GM21737 (cell line): ENCODE data around the gene BEGAIN.
"Not testable (repeated sequence)": the region's sequence is repeated elsewhere in the genome, so short reads cannot be mapped to it uniquely, and the experiment has no call there.

Experiments
- ATAC-seq: cut with Tn5 transposase; IDR thresholded peaks from one replicate; pipeline ENCODE4 v1.9.1; 2021; ENCODE audit warnings: mild to moderate bottlenecking, moderate library complexity; ENCODE audit not compliant: unreplicated experiment

BEGAIN gene

DNA sequence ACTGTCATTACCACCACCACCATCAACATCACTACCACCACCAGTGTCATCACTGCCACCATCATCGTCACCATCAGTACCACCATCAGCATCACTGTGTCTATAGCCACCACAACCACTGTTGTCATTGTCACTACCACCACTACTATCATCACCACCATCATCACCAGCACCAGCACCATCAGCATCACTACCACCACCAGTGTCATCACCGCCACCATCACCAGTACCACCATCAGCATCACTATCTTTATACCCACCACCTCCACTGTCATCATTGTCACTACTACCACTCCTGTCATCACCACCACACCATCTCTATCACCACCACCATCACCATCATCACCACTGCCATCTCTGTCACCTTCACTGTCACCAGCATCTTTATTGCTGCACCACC, 60.6 kb downstream of the BEGAIN start:
- ATAC-seq = no peak

DNA sequence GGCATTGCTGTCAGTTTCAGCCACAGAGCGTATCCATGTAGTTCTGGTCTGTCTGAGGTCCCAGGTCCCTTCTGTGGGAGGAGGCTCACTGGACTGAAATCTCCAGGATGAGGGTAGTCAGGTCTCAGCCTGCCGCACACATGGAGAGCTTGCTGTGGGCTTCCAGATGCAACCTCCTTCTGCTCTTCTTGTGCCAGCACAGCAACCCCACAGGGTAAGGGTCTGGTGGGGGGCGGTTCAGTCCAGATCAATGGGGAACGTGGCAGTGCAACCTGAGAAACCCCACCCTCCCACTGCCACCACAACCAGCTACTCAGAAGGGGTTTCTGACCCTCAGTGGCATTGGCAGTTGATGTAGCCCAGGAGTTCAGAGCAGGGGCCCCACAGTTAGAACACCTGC, 61.2 kb downstream of the BEGAIN start:
- ATAC-seq = no peak

GRCh38 chr14:100525615-100526014, 61.6 kb downstream of the BEGAIN start:
- no peak for ATAC-seq

DNA sequence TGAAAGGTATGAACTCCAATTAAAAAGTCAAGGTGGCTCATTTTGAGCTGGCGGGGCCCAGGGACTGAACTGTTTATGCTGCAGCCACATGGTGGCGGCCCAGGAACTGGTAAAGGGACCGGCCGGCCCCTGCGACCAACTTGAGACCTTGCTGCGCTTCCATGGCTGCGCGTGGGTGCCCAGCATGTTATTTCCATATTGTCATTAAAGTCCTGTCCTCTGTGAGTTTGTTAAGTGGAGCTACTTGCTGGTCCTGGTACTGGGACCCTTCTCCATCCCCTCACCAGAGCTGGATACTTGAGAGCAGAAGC, 62.3 kb downstream of the BEGAIN start:
- no peak for ATAC-seq

DNA sequence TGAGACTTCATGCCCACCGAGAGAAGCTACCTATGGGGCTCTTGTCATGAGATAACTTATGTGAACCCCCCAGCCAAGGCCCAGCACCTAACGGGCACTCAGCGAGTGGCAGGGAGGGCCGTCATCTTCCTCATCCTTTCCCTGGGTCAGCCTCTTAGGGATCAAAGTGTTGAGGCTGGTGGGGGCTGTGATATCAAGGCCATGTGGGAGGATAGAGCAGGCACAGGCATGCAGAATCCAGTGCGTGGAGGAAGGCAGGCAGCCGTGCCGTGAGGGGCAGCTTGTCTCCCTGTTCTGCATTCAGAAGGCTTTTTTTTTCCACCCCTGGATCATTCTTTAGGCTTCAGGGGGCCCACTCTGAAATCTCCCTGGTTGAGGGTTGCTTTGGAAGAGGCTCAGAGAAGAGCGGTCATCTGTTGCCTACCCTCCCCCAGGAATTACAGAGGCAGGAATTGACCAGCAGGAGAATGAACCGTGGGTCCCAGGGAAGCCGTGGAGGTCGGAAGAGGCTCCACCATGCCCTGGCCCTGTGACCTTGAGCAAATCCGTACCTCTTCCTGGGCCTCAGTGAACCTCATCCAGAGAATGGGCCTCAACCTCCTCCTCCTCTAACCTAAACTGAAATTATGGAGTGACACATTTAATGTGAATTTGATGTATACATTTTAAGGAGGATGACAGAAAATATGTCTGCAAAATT, 62.8 kb downstream of the BEGAIN start:
- no peak for ATAC-seq

- ATAC-seq = no peak
Observed at GRCh38 chr14:100523843-100524169, 63.4 kb downstream of the BEGAIN start.

DNA sequence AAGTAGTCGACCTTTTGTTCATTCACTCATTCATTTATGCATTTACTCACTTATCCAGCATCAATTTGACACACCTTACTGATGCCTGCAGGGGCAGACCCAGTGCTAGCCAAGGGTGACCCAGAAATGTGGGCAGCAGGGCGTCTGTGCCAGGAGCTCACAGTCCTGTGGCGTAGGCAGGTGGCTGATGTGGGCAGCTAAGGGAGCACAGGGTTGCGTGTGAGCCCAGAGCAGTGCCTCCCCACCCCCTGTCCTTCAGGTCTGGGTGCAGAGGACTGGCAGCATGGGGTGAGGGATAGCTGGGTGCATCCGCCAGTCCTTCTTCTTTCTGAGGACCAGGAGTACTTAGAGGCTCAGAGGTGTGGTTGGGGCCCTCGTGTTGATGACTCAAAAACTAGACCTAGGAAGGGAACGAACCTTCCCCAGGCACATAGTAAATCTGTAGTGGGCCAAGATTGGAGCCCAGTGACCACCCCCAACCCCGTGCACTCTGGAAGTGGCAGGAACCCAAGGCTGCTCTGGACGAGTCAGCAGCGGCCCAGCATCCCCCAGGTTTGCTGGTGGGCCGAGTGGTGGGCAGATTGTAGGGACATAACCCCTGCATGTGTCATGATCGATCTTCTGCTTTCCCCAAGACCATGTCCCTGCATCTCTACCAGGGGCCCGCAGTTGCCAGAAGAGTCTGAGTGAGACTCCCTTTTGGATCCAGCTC, 63.9 kb downstream of the BEGAIN start:
- no peak for ATAC-seq

GRCh38 chr14:100522616-100523099, 64.6 kb downstream of the BEGAIN start:
- ATAC-seq = no peak

DNA sequence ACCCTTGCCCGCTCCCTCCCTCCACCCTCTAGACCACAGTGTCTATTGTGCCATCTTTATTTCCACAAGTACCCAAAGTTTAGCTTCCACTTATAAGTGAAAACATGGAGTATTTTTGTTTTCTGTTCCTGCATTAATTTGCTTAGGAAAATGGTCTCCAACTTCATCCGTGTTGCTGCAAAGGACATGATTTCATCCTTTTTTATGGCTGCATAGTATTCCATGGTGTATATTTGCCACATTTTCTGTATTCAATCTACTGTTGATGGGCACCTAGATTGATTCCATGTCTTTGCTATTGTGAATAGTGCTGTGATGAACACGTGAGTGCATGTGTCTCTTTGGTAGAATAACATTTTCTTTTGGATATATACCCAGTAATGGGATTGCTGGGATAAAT, 81.2 kb downstream of the BEGAIN start:
- ATAC-seq = not testable (repeated sequence)

DNA sequence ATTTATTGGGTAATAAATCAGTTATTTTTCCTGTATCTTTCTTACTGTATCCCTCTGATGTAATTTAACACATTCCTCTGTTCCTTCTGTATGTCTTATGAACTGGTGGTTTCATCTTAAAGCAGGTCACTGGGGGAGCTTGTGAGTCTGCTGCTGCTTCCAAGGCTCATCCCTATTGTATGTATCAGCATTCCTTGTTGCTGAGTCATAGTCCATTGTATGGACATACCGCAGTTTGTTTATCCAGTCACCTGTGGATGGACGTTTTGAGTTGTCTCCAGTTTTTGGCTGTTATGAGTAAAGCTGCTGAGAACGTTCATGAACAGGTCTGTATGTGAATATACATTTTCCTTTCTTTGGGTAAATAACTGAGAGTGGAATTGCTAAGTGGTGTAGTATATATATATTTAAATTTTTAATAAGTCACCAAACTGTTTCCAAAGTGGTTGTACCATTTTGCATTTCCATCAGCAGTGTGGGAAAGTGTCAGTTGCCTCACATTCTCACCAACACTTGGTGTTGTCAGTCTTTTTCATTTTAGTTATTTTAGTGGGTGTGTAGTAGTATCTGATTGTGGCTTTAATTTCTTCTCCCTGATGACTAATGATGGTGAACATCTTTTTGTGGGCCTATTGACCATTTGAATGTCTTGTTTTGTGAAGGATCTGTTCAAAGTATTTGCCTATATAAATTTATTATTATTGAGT, 82.7 kb downstream of the BEGAIN start:
- no peak for ATAC-seq

GRCh38 chr14:100503251-100503650, 84.0 kb downstream of the BEGAIN start:
- ATAC-seq = no peak

DNA sequence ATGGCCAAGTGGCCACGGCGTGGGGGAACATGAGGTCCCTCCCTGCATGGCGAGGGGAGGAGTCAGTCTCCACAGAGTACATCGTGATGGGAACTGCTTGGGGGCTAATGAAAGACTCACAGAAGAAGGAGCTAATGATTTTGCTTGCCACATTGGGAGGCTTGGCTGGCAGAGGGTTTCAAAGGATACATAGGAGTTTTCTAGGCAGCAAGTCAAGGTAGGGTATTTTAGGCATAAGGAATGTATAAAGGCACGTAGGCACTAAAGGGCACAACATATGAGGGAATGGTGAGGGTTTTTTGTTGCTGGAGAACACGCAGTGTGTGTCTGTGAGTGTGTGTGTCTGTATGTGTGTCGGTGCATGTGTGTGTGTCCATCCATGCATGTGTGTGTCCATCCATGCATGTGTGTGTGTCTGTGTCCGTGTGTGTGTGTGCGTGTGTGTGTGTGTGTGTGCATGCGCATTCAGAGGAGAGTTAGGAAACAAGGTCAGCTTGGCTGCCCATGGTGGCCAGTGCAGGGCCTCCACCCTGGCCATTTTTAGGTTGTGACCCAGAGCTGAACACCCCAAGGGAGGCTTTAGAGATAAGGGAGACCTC, 84.5 kb downstream of the BEGAIN start:
- no peak for ATAC-seq

GRCh38 chr14:100500128-100500527, 87.1 kb downstream of the BEGAIN start:
- ATAC-seq = no peak

- no peak for ATAC-seq
Observed at GRCh38 chr14:100498068-100498467, 89.1 kb downstream of the BEGAIN start.

GRCh38 chr14:100495917-100496316, 91.3 kb downstream of the BEGAIN start:
- no peak for ATAC-seq

DNA sequence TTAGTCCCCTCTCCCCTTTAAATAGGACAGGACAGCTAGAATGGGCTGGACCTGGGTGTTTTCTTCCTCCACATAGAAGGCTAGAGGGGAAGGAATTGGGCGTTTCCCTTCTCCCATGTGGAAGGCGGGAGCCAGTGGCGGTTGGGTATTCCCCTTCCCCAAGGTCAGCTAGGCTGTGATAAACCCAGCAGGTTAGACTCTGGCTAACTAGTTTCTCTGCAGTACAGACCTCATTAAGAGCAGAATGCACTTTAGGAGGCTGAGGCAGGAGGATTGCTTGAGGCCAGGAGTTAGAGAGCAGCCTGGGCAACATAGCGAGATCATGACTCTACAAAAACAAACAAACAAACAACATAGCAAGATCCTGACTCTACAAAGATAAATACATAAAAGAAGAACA, 92.6 kb downstream of the BEGAIN start:
- ATAC-seq = no peak

- ATAC-seq = no peak
Observed at GRCh38 chr14:100490252-100490651, 97.0 kb downstream of the BEGAIN start.

GRCh38 chr14:100488057-100488456, 99.2 kb downstream of the BEGAIN start:
- ATAC-seq = no peak

DNA sequence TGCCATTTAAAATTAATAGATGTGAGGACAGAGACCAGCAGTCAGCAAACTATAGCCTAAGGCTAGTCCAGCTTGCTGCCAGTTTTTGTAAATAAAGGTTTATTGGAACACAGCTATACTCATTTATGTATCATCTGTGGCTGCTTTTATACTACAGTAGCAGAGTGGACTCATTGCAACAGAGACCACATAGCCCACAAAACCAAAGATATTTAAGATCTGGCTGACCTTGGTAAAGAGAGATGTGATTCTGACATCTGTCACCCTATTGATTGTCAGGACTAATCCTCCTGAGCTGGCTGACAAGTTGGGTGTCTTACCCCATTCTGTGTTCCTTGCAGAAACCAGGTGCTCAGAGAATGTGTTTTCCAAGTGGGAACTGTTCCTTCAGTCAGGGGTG, 99.9 kb downstream of the BEGAIN start:
- no peak for ATAC-seq
